Activated B cell treated with CpG ODN at 0.5 μM for 24 hours (primary cell): Measurements from ENCODE around the gene DIP2A. TPM values are rescaled to one million over a fixed set of nuclear protein-coding genes. Genes with fewer than 3 reads are reported as not detected.

Experiments used
- ATAC-seq: fragments of 200-7000 bp; cut with Tn5 transposase; one replicate; pipeline ENCODE4 v1.10.0; 2021; ENCODE audit warnings: low read depth, mild to moderate bottlenecking, moderate library complexity
- CTCF ChIA-PET: fragments of 350-600 bp; sonication (Branson Sonifier 250); formaldehyde crosslinking; loops from one replicate; lab custom pipeline; 2021; ENCODE audit warnings: antibody characterized with exemption; lab: Charles Lee
- POLR2A ChIA-PET: fragments of 350-600 bp; sonication (Branson Sonifier 250); formaldehyde crosslinking; loops from one replicate; lab custom pipeline; 2021; ENCODE audit warnings: antibody characterized with exemption; lab: Charles Lee
- DNase-seq: peaks from one replicate; pipeline ENCODE4 v3.0.0; 2022
- H3K27ac Mint-ChIP-seq: one replicate; pipeline ENCODE4 v1.8.0; 2020; ENCODE audit warnings: mixed read lengths
- H3K27me3 Mint-ChIP-seq: one replicate; pipeline ENCODE4 v1.8.0; 2021; ENCODE audit warnings: mixed read lengths
- H3K36me3 Mint-ChIP-seq: one replicate; pipeline ENCODE4 v1.8.0; 2021; ENCODE audit warnings: low read depth, mixed read lengths
- H3K4me1 Mint-ChIP-seq: one replicate; pipeline ENCODE4 v1.8.0; 2021; ENCODE audit warnings: mixed read lengths
- H3K4me3 Mint-ChIP-seq: one replicate; pipeline ENCODE4 v1.8.0; 2020; ENCODE audit warnings: mild to moderate bottlenecking, mixed read lengths
- H3K9me3 Mint-ChIP-seq: one replicate; pipeline ENCODE4 v1.8.0; 2020; ENCODE audit warnings: mixed read lengths
- intact Hi-C: fragments of 100-400 bp; cut with micrococcal nuclease; formaldehyde crosslinking; loops from one replicate; pipeline ENCODE4 v1.15.1; 2024
- total RNA-seq: library from RNA; stranded (reverse); gene quantifications from 2 replicates; pipeline ENCODE4 v1.2.3, GENCODE V29; 2022
- TF ChIP-seq, protein P1 (sequence below): fragments of 200-600 bp; IDR thresholded peaks from one replicate; pipeline ENCODE4 v1.8.0; 2022; ENCODE audit warnings: antibody characterized with exemption, mild to moderate bottlenecking

DIP2A gene
- total RNA-seq, 1 donor from 2014 or later, result 32.1 TPM

GRCh38 chr21:46504666-46505065 is 46.0 kb downstream of the DIP2A start:
- no peaks in the 10 kb centered on the region for H3K9me3 Mint-ChIP-seq
- peak overlapping the region; percentile 67 for H3K27ac Mint-ChIP-seq
- H3K27me3 Mint-ChIP-seq, result no peaks in the 10 kb centered on the region
- intact Hi-C loops, result loop anchor here (5.0 to 10.0 kb wide), 2 partner anchors 50 to 362 kb away; partner anchors contain the start of gene DIP2A
- TF ChIP-seq, protein P1, sequence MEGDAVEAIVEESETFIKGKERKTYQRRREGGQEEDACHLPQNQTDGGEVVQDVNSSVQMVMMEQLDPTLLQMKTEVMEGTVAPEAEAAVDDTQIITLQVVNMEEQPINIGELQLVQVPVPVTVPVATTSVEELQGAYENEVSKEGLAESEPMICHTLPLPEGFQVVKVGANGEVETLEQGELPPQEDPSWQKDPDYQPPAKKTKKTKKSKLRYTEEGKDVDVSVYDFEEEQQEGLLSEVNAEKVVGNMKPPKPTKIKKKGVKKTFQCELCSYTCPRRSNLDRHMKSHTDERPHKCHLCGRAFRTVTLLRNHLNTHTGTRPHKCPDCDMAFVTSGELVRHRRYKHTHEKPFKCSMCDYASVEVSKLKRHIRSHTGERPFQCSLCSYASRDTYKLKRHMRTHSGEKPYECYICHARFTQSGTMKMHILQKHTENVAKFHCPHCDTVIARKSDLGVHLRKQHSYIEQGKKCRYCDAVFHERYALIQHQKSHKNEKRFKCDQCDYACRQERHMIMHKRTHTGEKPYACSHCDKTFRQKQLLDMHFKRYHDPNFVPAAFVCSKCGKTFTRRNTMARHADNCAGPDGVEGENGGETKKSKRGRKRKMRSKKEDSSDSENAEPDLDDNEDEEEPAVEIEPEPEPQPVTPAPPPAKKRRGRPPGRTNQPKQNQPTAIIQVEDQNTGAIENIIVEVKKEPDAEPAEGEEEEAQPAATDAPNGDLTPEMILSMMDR, result no peak
- no peak for ATAC-seq
- peaks cover 29% of the 10 kb centered on the region for H3K36me3 Mint-ChIP-seq
- ChIA-PET POLR2A (no interaction called here), CTCF (no interaction called here)
- no peak for DNase-seq
- H3K4me3 Mint-ChIP-seq, result peak overlapping the region; percentile 7
- H3K4me1 Mint-ChIP-seq, result peaks cover 41% of the 10 kb centered on the region

GRCh38 chr21:46507562-46507961 is 48.9 kb downstream of the DIP2A start:
- TF ChIP-seq, protein P1, result no peak
- Mint-ChIP-seq H3K4me3 (no peak overlapping the region), H3K4me1 (peaks cover 29% of the 10 kb centered on the region), H3K9me3 (no peaks in the 10 kb centered on the region), H3K27ac (no peak overlapping the region), H3K36me3 (peaks cover 48% of the 10 kb centered on the region), H3K27me3 (no peaks in the 10 kb centered on the region)
- no peak for ATAC-seq
- no peak for DNase-seq
- intact Hi-C loops, result loop anchor here (10.0 kb wide), 1 partner anchor 53 kb away; the partner anchor contains the start of gene DIP2A
- ChIA-PET CTCF (no interaction called here), POLR2A (interaction anchor here (0.6 to 0.7 kb wide), 2 partner anchors 210 to 1234 kb away, joined by 3 to 4 read pairs; no protein-coding TSS in a partner anchor)

DNA sequence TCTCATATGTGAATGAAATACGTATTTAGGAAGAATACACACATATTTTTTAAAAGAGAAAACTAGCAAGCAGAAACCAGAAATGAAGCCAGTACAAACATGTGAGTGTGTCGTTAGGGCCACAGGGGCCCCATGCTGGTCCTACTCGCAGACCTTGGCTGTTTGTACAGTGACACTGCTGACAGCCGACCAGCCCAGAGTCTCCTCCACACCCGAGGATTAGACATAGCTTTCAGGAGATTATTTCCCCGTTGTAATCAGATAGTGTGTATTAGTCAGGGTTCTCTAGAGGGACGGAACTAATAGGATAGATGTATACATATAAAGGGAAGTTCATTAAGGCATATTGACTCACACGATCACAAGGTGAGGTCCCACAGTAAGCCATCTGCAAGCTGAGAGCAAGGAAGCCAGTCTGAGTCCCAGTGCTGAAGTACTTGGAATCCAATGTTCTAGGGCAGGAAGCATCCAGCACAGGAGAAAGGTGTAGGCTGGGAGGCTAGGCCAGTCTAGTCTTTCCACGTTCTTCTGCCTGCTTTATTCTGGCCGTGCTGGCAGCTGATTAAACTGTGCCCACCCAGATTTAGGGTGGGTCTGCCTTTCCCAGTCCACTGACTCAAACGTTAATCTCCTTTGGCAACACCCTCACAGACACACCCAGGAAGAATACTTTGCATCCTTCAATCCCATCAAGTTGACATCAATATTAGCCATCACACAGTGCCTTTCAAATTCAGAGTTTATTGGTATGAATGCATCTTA is 51.2 kb downstream of the DIP2A start:
- H3K36me3 Mint-ChIP-seq, result peaks cover 53% of the 10 kb centered on the region
- ChIA-PET CTCF (no interaction called here), POLR2A (no interaction called here)
- DNase-seq (no peak), ATAC-seq (no peak)
- peaks cover 12% of the 10 kb centered on the region for H3K4me1 Mint-ChIP-seq
- no peaks in the 10 kb centered on the region for H3K9me3 Mint-ChIP-seq
- intact Hi-C loops, result loop anchor here (10.0 kb wide), 1 partner anchor 55 kb away; the partner anchor contains the start of gene DIP2A
- no peak overlapping the region for H3K27ac Mint-ChIP-seq
- H3K27me3 Mint-ChIP-seq, result no peaks in the 10 kb centered on the region
- TF ChIP-seq, protein P1, result no peak
- H3K4me3 Mint-ChIP-seq, result no peak overlapping the region

DNA sequence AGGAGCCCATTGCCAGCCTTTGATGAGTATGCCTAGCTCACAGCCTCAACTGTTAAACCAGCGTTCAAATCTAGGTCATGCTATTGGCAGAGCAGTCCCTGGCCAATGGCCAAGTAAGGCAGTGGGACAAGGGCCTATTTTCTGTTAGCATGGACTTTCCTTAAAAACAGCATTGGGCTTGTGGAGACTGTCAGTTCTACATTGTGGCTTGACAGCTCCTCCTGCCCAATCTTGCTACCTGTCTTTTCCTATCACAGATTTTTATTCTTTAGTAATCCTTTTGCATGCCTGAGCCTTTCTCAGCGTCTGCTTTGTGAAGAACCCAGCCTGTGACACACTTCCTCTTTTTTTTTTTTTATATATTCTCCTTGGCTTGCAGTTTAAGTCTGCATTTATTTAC is 56.4 kb downstream of the DIP2A start:
- Mint-ChIP-seq H3K27ac (peak overlapping the region; percentile 30), H3K9me3 (no peaks in the 10 kb centered on the region), H3K27me3 (no peaks in the 10 kb centered on the region), H3K4me1 (peaks cover 14% of the 10 kb centered on the region), H3K4me3 (no peak overlapping the region), H3K36me3 (peaks cover 50% of the 10 kb centered on the region)
- ChIA-PET CTCF (no interaction called here), POLR2A (no interaction called here)
- DNase-seq (no peak), ATAC-seq (peak; percentile 42)
- intact Hi-C loops, result no loop called here
- TF ChIP-seq, protein P1, result no peak

DNA sequence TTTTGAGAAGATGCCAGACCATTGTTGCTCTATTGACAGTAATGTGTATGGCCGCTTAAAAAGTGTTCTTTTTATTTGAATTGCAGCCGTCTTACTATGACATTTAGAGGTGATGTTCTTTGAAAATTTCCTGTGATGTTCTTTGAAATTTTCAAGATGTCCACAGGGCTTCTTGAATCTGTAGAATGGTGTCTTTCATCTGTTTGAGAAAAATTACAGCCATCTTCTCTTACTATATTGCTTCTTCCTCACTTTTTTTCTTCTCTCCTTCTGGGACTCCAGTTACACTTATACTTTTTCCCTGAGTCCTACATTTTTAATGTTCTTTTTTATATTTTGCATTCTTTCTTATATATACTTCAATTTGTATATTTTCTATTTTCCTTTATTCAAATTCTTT is 57.4 kb downstream of the DIP2A start:
- H3K9me3 Mint-ChIP-seq, result no peaks in the 10 kb centered on the region
- TF ChIP-seq, protein P1, result no peak
- POLR2A ChIA-PET, result no interaction called here
- no peaks in the 10 kb centered on the region for H3K27me3 Mint-ChIP-seq
- peaks cover 47% of the 10 kb centered on the region for H3K36me3 Mint-ChIP-seq
- intact Hi-C loops, result no loop called here
- no peak for DNase-seq
- CTCF ChIA-PET, result no interaction called here
- no peak overlapping the region for H3K4me3 Mint-ChIP-seq
- H3K27ac Mint-ChIP-seq, result no peak overlapping the region
- no peak for ATAC-seq
- H3K4me1 Mint-ChIP-seq, result peaks cover 14% of the 10 kb centered on the region
